ENCODE measurements around the gene RUNX1. TPM values are rescaled to one million over a fixed set of nuclear protein-coding genes. Genes with fewer than 3 reads are reported as not detected.
"Not testable (repeated sequence)": the region's sequence is repeated elsewhere in the genome, so short reads cannot be mapped to it uniquely, and the experiment has no call there.

Gene RUNX1
- total and polyA plus RNA-seq, 4 experiments from 2014 or later: 6.0 to 96.3 (median 56.4) TPM

GRCh38 chr21:34994766-34995631 lies 54.1 kb downstream of the RUNX1 start:
- Mint-ChIP-seq H3K27ac (peak overlapping the region in 4 of 7 donors; percentile 24 to 76 (median 66)), H3K4me1 (peaks cover 54 to 79% (median 60%) of the 10 kb centered on the region in 4 donors), H3K4me3 (no peak overlapping the region), H3K9me3 (peaks cover 0 to 3% (median 0%) of the 10 kb centered on the region in 8 donors), H3K36me3 (peaks cover 17 to 28% of the 10 kb centered on the region in 2 donors), H3K27me3 (no peaks in the 10 kb centered on the region)
- no peak overlapping the region for H3K4me3 ChIP-seq (ENCODE audit: low read length in 2 of 2)
- intact Hi-C loops (cut with micrococcal nuclease): no loop called here
- POLR2A ChIA-PET (ENCODE audit: partially characterized antibody): interaction anchor here (0.6 to 1.5 kb wide), 2 partner anchors 21 to 31 kb away, joined by 3 to 4 read pairs; no protein-coding TSS in a partner anchor
- H3K9me3 ChIP-seq (ENCODE audit: control insufficient read depth in 1 of 2, low read length in 2 of 2): no peaks in the 10 kb centered on the region
- no peaks in the 10 kb centered on the region for H3K27me3 ChIP-seq (ENCODE audit: insufficient read depth, low read length)
- H3K36me3 ChIP-seq (ENCODE audit: insufficient read depth, low read length): no peaks in the 10 kb centered on the region
- no peak for DNase-seq
- no peak overlapping the region for H3K27ac ChIP-seq (ENCODE audit: low read depth, low read length)
- CTCF ChIA-PET (ENCODE audit: partially characterized antibody): interaction anchor here (1.4 kb wide), 1 partner anchor 56 kb away, joined by 3 read pairs; no protein-coding TSS in a partner anchor
- peaks cover 95% of the 10 kb centered on the region for H3K4me1 ChIP-seq (ENCODE audit: insufficient read depth, low read length)

DNA sequence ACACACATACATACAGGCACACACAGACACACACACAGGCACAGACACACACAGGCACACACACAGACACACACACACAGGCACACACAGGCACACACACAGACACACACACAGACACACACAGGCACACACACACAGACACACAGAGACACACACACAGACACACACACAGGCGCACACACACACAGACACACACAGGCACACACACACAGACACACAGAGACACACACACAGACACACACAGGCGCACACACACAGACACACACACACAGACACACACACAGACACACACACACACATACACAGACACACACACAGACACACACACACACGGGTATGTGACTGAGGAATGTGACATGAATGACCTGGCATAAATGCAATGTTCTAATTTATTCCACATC lies 55.6 kb downstream of the RUNX1 start:
- H3K4me1 ChIP-seq (ENCODE audit: insufficient read depth, low read length): peaks cover 97% of the 10 kb centered on the region
- DNase-seq; intact Hi-C loops (cut with micrococcal nuclease); H3K4me3 Mint-ChIP-seq; H3K27me3 ChIP-seq (ENCODE audit: insufficient read depth, low read length); POLR2A ChIA-PET (ENCODE audit: partially characterized antibody); H3K9me3 ChIP-seq (ENCODE audit: control insufficient read depth in 1 of 2, low read length in 2 of 2); H3K4me3 ChIP-seq (ENCODE audit: low read length in 2 of 2); H3K27me3 Mint-ChIP-seq; H3K9me3 Mint-ChIP-seq; H3K27ac ChIP-seq (ENCODE audit: low read depth, low read length); H3K27ac Mint-ChIP-seq; H3K36me3 ChIP-seq (ENCODE audit: insufficient read depth, low read length); CTCF ChIA-PET (ENCODE audit: partially characterized antibody): not testable (repeated sequence)
- Mint-ChIP-seq H3K36me3 (peaks cover 10 to 20% of the 10 kb centered on the region in 2 donors), H3K4me1 (peaks cover 39 to 79% (median 61%) of the 10 kb centered on the region in 4 donors)

GRCh38 chr21:34992736-34993398 lies 56.2 kb downstream of the RUNX1 start:
- POLR2A ChIA-PET (ENCODE audit: partially characterized antibody): interaction anchor here (1.0 to 1.5 kb wide), 2 partner anchors 24 to 54 kb away, joined by 3 read pairs; no protein-coding TSS in a partner anchor
- Mint-ChIP-seq H3K36me3 (peaks cover 7 to 19% of the 10 kb centered on the region in 2 donors), H3K4me3 (no peak overlapping the region), H3K27ac (peak overlapping the region in 2 of 7 donors; percentile 51 to 71), H3K9me3 (peaks cover 0 to 3% (median 0%) of the 10 kb centered on the region in 8 donors), H3K4me1 (peaks cover 32 to 79% (median 62%) of the 10 kb centered on the region in 4 donors), H3K27me3 (no peaks in the 10 kb centered on the region)
- Histone ChIP-seq H3K36me3 (ENCODE audit: insufficient read depth, low read length) (no peaks in the 10 kb centered on the region), H3K4me1 (ENCODE audit: insufficient read depth, low read length) (peaks cover 98% of the 10 kb centered on the region), H3K27me3 (ENCODE audit: insufficient read depth, low read length) (no peaks in the 10 kb centered on the region), H3K4me3 (ENCODE audit: low read length in 2 of 2) (no peak overlapping the region), H3K27ac (ENCODE audit: low read depth, low read length) (no peak overlapping the region), H3K9me3 (ENCODE audit: control insufficient read depth in 1 of 2, low read length in 2 of 2) (no peaks in the 10 kb centered on the region)
- CTCF ChIA-PET (ENCODE audit: partially characterized antibody): no interaction called here
- intact Hi-C loops (cut with micrococcal nuclease): no loop called here
- no peak for DNase-seq

- Histone ChIP-seq H3K27me3 (ENCODE audit: insufficient read depth, low read length) (no peaks in the 10 kb centered on the region), H3K27ac (ENCODE audit: low read depth, low read length) (no peak overlapping the region), H3K9me3 (ENCODE audit: control insufficient read depth in 1 of 2, low read length in 2 of 2) (no peaks in the 10 kb centered on the region), H3K4me1 (ENCODE audit: insufficient read depth, low read length) (peaks cover 98% of the 10 kb centered on the region), H3K4me3 (ENCODE audit: low read length in 2 of 2) (no peak overlapping the region), H3K36me3 (ENCODE audit: insufficient read depth, low read length) (no peaks in the 10 kb centered on the region)
- CTCF ChIA-PET (ENCODE audit: partially characterized antibody): interaction anchor here (0.9 kb wide), 1 partner anchor 9 kb away, joined by 3 read pairs; no protein-coding TSS in a partner anchor
- no peaks in the 10 kb centered on the region for H3K27me3 Mint-ChIP-seq
- peaks cover 26 to 79% (median 62%) of the 10 kb centered on the region in 4 donors for H3K4me1 Mint-ChIP-seq
- POLR2A ChIA-PET (ENCODE audit: partially characterized antibody): interaction anchor here (1.0 to 1.5 kb wide), 2 partner anchors 24 to 55 kb away, joined by 3 read pairs; no protein-coding TSS in a partner anchor
- peaks cover 7 to 22% of the 10 kb centered on the region in 2 donors for H3K36me3 Mint-ChIP-seq
- no peak for DNase-seq
- H3K27ac Mint-ChIP-seq: peak overlapping the region in 5 of 7 donors; percentile 13 to 96 (median 71)
- H3K4me3 Mint-ChIP-seq: no peak overlapping the region
- H3K9me3 Mint-ChIP-seq: peaks cover 0 to 3% (median 0%) of the 10 kb centered on the region in 8 donors
- intact Hi-C loops (cut with micrococcal nuclease): no loop called here
These were observed 56.9 kb downstream of the RUNX1 start for GRCh38 chr21:34992180-34992579.

DNA sequence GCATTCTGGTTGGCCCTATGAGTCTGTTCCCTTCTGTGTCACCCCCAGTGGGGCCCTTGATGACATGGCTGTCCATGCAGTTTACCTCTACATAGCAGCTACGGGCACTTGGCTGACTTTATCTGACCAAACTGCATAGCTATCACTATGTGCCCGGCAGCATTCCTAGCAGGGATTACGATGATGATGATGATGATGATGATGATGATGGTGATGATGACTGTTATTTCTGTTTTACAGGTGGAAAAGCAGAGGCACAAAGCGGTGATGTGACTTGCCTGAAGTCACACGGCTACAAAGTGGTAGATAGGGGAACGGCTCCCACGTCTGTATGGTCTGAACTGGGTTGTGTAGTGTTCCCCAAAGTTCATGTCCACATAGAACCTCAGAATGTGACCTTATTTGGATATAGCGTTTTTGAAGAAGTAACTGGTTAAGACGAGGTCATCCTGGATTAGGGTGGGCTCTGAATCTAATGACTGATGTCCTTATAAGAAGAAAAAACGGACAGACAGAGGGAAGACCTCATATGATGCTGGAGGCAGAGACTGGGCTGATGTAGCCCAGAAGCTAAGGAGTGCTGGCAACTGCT lies 57.6 kb downstream of the RUNX1 start:
- H3K27ac Mint-ChIP-seq: peak overlapping the region; percentile 68 to 96 (median 78)
- H3K27me3 Mint-ChIP-seq: no peaks in the 10 kb centered on the region
- Histone ChIP-seq H3K4me3 (ENCODE audit: low read length in 2 of 2) (no peak overlapping the region), H3K27me3 (ENCODE audit: insufficient read depth, low read length) (no peaks in the 10 kb centered on the region), H3K36me3 (ENCODE audit: insufficient read depth, low read length) (no peaks in the 10 kb centered on the region), H3K27ac (ENCODE audit: low read depth, low read length) (no peak overlapping the region), H3K4me1 (ENCODE audit: insufficient read depth, low read length) (peaks cover 98% of the 10 kb centered on the region), H3K9me3 (ENCODE audit: control insufficient read depth in 1 of 2, low read length in 2 of 2) (no peaks in the 10 kb centered on the region)
- intact Hi-C loops (cut with micrococcal nuclease): no loop called here
- ChIA-PET CTCF (ENCODE audit: partially characterized antibody) (interaction anchor here (0.9 kb wide), 1 partner anchor 10 kb away, joined by 3 read pairs; no protein-coding TSS in a partner anchor), POLR2A (ENCODE audit: partially characterized antibody) (interaction anchor here (1.5 kb wide), 1 partner anchor 56 kb away, joined by 3 read pairs; no protein-coding TSS in a partner anchor)
- no peak for DNase-seq
- H3K4me1 Mint-ChIP-seq: peaks cover 18 to 79% (median 64%) of the 10 kb centered on the region in 4 donors
- H3K4me3 Mint-ChIP-seq: peak overlapping the region in 2 of 8 donors; percentile 3 to 46
- H3K9me3 Mint-ChIP-seq: peaks cover 0 to 3% (median 0%) of the 10 kb centered on the region in 8 donors
- H3K36me3 Mint-ChIP-seq: peaks cover 7 to 23% of the 10 kb centered on the region in 2 donors

DNA sequence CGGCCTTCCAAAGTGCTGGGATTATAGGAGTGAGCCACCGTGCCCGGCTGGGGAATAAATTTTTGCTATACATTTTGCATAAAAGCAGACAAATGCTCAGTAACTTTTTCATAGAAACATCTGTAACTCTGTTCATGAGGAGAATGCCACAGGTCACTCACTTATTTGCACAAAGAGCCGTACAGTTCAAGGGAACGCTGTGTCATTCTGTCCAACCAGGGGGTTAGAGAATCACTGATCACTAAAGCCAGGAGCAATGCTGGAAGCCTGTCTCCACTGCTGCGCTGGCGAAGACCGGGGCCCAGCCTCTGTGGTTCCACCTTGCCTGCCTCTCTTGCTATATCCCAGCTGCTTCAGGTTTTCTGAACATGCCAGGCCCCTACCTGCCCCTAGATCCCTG lies 58.3 kb downstream of the RUNX1 start:
- H3K27ac ChIP-seq (ENCODE audit: low read depth, low read length): no peak overlapping the region
- H3K27me3 ChIP-seq (ENCODE audit: insufficient read depth, low read length): no peaks in the 10 kb centered on the region
- no peak overlapping the region for H3K4me3 ChIP-seq (ENCODE audit: low read length in 2 of 2)
- POLR2A ChIA-PET (ENCODE audit: partially characterized antibody): interaction anchor here (2.0 to 3.1 kb wide), 5 partner anchors 9 to 57 kb away, joined by 7 to 15 read pairs (median 10); partner anchors contain the start of gene RUNX1
- Mint-ChIP-seq H3K4me3 (peak overlapping the region in 3 of 8 donors; percentile 22 to 46 (median 24)), H3K9me3 (peaks cover 0 to 3% (median 0%) of the 10 kb centered on the region in 8 donors), H3K27ac (peak overlapping the region; percentile 68 to 96 (median 78)), H3K4me1 (peaks cover 12 to 79% (median 64%) of the 10 kb centered on the region in 4 donors), H3K27me3 (no peaks in the 10 kb centered on the region), H3K36me3 (peaks cover 1 to 22% of the 10 kb centered on the region in 2 donors)
- H3K4me1 ChIP-seq (ENCODE audit: insufficient read depth, low read length): peaks cover 98% of the 10 kb centered on the region
- intact Hi-C loops (cut with micrococcal nuclease): no loop called here
- no peaks in the 10 kb centered on the region for H3K36me3 ChIP-seq (ENCODE audit: insufficient read depth, low read length)
- no peaks in the 10 kb centered on the region for H3K9me3 ChIP-seq (ENCODE audit: control insufficient read depth in 1 of 2, low read length in 2 of 2)
- no peak for DNase-seq
- CTCF ChIA-PET (ENCODE audit: partially characterized antibody): interaction anchor here (0.9 to 1.1 kb wide), 3 partner anchors 24 to 101 kb away, joined by 3 to 4 read pairs (median 3); no protein-coding TSS in a partner anchor
